Ammon's horn (tissue), 1 donor: ENCODE data around the gene NISCH.

Experiments
- DNase-seq: peaks from one replicate; pipeline ENCODE4 v3.0.0-alpha.2; 2016; ENCODE audit warnings: low spot score

The NISCH gene

DNA sequence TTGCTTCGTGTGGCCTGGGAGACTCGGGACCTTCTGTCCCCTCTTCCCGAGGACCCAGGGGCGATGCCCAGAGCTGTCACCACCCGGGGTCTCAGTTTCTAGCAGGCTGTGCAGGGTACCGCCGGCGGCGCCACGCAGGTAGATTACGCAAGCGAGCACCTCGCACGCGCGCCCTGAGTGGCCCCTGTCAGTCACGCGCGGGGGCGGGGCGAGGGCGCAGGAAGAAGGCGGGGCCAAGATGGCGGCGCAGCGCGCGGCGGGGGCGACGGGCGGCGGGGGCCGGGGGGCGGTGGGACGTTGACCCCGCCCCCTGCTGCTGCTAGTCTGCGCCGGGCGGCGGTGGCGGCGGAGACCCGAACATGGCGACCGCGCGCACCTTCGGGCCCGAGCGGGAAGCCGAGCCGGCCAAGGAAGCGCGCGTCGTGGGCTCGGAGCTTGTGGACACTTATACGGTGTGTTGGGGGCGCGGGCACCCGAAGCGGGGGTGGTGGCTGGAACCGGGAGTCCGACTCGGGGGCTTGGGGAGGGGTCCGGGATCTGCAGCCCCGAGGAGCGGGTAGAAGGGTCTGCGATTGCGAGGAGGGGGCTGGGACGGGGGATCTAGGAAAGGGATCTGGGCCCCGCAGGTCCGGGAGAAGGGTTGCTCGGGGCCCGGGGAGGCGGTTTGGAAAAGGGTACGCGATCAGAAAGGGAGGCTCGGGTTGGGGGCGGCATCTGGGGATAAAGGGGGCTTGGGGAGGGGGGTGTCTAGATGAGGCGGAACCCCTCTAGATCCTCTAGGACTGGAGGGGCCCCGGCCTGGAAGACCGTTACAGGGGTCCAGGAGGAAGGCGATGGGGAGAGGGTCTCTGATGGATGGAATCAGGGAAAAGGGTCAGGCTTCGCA, at the start of gene NISCH:
Gene NISCH, plus strand, starts transcription at position 322 of the 886 bp plus-strand sequence. Its CDS starts 38 bp downstream, at position 360.
- DNase-seq, result peak; percentile 87

DNA sequence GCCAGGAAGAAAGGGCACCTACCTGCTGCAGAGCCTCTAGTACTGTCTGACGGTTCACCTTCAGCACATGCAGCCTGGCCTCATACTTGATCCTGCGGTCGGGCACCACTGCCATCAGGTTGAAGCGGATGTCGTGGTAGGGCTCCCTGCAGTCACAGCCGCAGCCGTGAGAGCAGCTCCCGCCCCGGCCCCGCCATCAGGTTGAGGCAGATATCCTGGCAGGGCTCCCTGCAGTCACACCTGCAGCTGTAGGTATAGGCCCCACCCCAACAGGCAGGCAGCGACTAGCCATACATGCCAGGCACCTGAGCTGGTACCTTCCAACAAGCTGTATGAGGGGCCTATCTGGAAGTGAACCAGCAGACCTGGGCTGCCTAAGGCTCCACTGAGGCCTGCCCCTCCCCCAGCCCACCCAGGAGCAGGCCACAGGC, 49.2 kb upstream of the NISCH start:
- no peak for DNase-seq

DNA sequence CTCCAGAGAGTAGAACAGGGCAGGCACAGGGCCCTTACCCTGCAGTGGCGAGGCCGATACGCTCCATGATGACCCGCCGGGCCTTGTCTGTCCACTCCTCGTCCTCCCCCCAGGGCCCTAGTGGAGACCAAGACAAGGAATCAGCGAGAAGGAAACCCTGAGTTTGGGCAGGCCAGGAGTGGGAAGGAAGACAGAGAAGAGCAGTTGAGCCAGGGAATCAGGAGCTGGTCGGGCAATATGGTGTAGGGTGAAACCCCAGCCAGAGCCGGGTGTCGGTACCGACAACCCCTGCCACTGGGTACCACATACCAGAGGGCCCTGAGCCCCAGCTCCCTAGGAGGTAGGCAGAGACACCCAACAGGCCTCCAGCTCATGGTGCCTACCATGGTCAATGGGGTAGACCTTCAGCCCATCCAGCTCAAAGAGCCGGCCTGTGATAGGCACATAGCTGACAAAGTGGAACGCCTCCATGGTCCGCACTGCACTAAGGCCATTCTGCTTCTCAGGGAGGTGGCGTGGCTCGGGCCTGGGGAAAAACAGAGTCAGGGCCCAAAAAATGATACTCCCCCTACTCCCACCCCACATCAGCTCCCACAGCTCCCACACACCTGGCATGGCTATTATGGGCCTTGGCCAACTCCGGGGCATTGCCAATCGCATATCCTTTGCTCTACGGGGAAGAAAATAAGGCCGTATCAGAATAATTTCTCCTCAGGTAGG, 48.5 kb upstream of the NISCH start:
- no peak for DNase-seq

DNA sequence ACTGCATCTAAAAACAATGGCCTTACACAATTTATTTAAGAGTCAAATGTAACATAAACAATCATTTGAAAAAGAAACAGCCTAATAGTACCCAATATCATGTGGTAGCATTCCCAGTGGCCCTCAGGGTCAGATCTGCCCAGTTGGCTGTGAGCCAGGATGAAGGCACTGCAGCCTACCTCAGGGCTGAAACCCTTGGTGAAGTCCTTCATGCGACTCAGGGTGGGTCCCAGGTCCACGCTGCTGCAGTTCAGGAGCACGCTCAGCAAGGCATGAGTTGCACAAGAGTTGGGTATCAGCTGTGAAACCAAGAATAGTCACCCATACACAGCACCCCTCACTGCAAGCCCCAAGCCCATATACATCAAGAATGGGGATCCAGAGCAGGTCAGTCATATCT, 47.6 kb upstream of the NISCH start:
- no peak for DNase-seq

DNA sequence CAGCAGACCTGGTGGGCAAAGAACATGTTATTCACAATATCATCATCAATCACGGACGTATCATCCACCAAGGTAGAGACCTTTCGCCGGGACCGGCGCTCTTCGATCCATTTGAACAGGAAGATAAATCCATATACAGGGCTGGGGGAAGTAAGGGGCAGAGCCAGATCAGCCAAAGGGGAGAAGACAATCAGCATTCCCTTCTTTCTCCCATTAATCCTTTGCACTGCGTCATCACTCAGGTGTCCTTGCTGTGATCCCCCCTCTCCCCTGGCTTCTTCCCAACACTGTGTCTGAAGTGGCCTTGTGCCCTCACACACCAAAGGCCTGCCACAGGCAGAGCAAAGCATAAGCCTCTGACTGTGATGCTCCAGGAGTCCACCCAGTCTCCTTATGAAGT, 46.9 kb upstream of the NISCH start:
- DNase-seq, result no peak

DNA sequence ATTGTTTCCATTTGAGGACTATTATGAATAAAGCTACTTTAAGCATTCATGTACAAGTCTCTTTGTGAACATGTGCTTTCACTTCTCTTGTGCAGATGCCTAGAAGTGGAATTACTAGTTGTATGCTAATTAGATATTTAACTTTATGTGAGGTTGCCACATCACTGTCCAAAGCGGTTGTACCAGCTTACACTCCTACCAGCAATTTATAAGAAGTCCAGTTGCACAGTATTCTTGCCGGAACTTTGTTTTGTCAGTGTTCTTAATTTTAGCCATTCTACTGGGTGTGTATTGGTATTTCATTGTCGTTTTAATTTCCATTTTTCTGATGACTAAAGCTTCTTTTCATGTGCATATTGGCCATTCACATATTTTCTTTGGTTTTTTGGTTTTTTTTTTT, 39.6 kb upstream of the NISCH start:
- no peak for DNase-seq

DNA sequence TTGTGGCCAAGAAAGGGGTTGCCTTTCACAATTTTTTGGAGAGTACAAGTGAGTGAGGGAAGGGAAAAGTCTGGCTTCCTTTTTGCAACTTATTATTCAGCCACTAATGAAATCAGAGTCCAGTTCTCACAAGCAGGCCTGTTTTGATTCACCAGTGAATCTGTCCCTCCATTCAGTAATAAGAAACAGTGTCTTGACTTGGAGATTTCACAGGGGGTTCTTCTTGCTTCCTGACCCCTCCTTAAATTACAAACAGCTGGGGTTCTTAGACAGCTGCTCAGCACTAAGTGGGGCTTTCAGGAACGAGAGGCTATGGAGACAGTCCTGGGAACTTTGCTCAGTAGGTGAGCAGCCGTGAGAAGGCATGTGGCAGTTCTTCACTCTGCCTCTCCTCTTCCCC, 35.0 kb upstream of the NISCH start:
- DNase-seq, result no peak

DNA sequence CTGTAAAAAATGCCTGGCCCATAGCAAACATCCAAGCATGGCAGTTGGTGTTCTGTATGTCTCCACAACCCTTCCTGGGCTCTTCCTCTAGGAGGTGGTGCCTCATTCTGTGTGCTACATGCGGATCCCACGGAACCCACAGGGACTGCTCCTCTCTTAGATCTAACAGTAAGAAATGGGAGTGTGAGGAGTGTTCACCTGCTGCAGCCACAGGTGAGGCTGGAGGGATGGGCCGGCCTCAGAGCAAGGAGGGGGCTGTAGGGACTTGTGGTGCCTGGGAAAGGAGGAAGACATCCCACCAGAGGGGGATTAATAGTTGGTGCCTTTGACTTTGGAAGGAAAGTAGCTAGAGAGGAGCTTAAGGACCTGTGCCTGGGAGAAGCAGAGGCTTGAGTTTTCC, 32.7 kb upstream of the NISCH start:
- DNase-seq, result no peak

DNA sequence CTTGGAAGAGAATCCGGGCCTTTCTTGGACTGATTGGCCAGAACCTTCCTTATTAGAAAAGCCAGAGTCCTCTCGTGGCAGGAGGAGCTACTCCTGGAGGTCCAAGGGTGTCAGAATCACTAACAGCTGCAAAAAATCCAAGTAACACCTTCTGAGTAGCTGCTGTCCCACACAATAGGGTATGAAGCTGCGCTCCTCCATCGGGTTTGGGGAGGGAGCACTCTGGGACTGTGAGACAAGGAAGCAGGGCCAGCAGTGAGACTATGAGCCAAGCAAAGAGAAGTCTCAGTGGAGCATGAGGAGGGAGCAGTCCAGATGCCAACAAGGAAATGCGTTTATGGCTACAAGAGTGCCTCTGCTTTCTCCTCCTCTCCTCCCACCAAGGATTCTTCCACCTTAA, 32.2 kb upstream of the NISCH start:
- no peak for DNase-seq

DNA sequence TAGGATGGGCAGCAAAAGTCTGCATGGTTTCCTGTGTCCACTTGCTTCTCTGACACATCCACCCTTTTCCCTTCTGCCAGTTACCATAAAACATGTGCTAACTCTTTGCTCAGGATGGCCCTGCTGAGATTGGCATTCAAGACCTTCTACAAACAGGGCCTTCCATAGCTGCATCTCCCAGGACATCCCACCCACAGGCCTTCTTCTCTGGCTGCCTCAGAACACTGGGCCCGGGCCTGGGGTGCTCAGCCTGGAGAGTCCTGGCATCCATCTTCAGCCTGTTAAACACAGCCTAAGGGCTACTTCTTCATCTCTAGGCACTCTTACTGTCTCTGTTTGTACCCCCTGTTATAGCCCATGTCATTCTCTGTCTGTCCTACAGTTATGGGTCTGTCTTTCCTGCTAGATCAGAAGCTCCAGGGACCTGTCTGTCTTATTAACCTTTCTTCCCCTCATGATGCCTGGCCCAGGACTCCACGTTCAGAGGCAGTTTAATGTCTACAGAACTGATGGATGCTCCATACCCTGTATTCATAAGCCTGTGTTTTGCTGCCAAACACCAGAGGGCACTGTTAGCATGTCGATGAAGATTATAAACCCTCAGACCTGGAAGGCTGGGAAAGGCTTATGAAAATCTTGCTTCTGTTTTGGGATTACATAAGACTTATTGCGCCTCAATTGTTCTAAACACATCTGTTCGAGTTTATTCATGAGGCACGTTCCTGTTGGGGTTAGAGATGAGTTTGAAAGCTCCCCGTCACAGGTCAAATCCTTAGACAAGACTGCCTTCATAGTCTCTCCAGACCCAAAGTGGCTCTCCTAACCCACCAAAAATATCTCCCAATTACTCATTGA, 27.0 kb upstream of the NISCH start:
- peak; percentile 89 for DNase-seq

DNA sequence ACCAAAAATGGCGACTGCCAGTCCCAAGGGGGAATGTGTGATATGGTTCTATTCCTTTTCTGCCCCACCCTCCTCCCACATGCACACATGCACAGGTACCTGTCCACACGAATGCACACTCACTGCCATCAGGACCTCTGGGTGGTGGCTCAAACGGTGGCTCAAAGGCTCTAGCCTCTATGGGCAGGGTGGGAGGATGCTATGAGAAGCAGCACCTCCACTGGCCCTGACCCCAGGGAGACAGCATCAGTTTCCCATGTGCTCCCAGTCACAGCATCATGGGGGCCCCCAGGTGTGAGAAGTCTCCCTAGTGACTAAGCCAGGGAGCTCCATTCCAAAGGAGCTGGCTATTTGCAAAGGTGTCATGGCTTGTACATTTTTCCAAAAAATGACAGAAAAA, 26.4 kb upstream of the NISCH start:
- no peak for DNase-seq

DNA sequence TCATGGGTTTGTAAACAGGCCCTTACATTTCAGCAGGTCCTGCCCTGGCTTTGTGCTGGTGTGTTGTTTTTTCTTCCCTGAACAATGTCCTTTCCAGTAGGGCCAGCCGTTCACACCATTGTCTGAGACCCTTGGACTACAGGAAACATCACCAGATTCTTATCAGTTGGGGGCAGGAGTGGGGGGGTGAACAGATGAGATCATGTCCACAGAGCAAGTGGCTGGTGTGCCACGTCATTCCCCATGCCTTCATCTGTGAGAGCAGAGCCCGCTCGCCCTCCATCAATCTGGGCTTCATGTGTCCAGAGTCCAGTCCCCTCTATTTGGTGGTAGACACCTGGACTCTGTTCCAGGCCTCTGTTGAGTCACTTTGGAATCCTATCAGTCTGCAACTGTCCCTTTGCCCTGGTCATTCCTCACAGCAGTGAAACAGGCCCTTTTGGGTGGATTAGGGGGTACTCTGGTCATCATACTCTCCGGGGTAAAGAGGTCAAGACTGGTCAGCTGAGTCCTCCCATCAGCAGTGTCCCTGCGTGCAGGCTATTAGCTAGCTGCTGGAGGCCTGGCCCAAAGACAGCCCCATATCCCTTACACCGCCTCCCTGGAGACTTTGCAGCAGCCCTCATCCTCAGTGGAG, 25.5 kb upstream of the NISCH start:
- no peak for DNase-seq

DNA sequence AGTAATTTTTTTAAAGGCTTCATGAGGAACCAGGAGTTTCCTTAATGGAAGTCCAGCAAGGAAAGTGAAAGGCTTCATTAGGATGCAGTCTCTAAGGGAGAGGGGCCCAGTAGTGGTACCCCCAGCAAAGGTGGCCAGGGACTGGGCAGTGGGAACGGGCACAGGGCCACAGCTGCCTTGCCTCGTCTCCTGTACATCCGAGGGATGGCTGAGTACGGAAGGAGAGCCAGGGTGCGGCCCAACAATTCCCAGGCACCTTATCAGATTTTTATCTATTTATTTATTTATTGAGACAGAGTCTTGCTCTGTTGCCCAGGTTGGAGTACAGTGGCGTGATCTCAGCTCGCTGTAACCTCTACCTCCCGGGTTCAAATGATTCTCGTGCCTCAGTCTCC, 25.0 kb upstream of the NISCH start:
- no peak for DNase-seq

DNA sequence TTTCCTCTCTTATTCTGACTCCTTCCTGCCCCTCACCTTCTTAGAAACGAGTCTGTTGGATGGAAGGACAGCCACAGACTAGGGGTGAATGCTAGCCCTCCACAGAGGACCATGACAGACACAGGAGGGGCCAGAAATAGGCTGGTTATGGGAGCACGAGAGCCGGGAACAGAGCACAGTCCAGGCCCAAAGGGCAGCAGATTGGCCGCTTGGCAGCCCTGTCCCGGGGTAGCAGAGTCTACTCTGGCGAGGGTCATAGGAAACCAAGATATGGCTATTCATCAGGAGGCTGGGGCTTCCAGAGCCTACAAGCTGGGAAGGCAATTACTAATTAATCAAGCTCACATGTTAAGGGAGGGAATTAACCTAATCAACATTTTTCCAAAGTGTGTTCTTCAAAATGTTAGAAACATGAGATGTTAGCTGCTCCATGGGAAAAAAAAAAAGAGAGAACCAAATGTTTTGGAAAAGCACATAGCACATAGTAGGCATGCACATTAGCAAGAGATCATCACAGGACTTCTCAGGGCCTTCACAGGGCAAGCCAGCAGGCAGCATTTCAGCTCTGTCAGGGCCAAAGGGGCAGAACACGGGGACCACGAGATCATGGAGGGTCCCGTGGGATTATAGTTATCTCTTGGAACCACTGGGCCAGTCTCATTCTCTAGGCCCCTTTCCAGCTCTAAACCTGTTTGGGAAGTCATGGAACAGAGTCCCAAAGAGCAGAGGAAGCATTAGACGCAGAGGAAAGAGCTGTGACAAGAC, 23.8 kb upstream of the NISCH start:
- DNase-seq, result no peak

DNA sequence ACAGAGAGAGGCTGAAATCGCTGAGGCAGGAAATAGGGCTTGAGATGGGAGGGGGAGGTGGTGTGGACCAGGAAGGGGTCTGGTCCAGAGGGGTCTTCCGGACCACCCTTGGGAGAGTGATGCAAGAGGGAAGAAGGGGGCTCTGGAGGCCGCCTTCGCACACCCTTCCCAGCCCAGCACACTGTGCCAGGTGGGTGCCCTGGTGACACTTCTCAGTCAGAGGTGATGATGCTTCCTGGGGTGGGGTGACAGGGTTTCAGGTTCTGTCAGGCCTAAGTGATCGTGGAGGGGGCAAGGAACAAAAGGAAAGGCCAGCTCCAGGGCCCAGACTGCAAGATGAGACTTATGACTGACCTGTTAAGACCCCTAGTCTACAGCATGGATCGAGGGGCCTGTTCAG, 23.2 kb upstream of the NISCH start:
- no peak for DNase-seq

DNA sequence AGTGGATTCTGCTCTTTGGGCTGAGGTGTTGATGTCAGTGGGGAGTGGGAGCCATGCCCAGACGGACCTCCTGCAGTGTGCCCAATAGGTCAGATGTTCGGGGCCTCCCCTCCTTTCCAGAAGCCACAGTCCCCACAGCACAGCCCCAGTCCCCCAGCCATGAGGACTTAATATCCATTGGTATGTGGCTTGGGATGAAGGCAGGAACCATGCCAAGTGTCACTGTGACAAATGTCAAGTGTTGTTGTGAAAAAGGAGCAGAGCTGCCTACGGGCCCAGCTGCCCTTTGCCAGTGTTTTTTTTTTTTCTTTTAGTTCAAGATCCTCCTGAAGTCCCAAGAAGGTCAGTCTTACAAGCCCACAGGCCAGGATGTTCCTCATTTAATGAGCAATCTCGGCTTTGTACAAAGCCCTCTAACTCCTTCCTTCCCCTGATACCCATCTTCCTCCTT, 22.7 kb upstream of the NISCH start:
- no peak for DNase-seq

DNA sequence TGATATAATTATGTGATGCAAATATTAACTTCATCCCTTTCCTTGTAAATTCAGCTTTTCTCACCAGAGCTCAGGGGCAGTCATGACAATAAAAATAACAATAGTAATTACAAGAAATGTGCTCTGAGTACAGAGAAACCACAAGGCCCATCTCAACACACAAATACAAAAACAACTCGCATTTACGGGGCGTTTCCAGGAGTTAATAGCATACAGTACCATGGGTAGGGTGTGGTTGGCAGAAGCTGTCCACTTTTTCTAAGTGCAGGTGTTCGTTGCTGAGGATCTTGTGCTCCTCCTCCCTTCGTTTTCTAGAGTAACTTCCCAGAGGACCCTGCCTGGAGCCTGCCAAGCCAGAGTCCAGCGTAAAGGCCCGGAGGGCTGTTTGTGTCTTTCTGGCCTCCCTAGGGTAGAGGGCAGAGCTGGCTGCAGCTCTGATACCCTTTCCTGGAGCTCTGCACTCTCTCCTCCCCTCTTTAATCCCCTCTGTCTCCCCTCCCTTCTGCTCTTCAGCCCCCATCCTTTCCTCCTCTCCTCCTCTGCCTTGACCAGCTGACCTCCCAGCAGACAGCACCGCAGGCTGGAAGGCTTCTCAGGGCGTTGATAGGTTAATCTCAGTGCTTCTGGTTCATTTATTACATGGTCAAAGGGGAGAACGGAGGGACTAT, 21.9 kb upstream of the NISCH start:
- no peak for DNase-seq

DNA sequence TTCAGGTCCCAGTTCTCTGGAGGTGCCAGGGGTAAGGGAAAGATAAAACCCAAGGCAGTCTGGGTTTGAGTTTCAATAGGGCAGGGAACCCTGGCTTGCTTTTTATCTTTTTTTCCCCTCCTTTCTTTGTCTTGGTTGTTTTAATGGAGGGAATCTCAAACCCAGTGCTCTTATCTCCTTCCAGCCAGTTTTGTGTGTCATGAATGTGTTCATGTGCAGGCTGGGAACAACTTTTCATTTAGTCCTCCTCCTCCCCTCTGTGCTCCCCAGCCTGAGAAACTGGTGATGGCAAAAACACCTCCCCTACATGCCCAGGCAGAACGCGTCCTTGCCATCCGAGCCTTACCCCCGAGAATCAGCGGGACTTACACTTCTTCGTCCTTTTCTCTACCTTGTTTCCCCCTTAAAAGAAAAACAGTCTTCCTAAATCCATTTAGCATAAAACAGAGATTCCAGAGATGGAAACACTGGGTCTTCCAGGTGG, 21.4 kb upstream of the NISCH start:
- no peak for DNase-seq

DNA sequence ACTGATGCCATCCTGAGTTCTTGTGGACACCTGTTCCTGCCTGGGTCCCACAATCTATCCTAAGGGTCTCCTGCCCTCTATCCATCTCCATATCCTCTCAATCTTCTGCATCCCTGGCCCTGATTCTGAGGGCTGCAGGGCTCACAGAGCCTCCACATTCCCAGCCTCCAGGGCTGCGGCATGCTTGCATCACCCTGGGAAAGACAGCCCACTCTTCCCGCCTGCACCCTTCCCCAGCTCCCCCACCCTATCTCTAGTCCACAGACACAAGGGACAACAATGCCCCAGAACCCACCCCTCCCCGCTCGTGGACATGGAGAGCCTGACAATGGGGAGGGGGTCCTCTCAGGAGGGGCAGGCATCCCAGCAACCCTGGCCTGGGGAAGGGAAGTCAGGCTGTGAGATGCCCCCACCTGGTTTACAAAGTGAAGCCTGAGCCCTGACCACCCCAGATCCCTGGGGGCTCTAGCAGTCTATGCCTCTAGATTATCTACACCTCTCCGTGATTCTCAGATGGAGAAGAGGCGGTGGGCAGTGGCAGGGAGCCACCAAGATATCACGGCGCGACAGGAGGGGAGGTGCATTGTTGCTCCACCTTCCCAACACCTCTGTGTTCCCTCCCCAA, 20.8 kb upstream of the NISCH start:
- DNase-seq, result no peak
